Measurements from ENCODE around the gene CENPO. TPM values are rescaled to one million over a fixed set of nuclear protein-coding genes. Genes with fewer than 3 reads are reported as not detected.

CENPO gene, protein sequence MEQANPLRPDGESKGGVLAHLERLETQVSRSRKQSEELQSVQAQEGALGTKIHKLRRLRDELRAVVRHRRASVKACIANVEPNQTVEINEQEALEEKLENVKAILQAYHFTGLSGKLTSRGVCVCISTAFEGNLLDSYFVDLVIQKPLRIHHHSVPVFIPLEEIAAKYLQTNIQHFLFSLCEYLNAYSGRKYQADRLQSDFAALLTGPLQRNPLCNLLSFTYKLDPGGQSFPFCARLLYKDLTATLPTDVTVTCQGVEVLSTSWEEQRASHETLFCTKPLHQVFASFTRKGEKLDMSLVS
- 1 to 10 TPM; 4.6 to 6.1 TPM for total RNA-seq
- polyA plus RNA-seq = 1 to 10 TPM; 1.6 to 2.5 TPM

DNA sequence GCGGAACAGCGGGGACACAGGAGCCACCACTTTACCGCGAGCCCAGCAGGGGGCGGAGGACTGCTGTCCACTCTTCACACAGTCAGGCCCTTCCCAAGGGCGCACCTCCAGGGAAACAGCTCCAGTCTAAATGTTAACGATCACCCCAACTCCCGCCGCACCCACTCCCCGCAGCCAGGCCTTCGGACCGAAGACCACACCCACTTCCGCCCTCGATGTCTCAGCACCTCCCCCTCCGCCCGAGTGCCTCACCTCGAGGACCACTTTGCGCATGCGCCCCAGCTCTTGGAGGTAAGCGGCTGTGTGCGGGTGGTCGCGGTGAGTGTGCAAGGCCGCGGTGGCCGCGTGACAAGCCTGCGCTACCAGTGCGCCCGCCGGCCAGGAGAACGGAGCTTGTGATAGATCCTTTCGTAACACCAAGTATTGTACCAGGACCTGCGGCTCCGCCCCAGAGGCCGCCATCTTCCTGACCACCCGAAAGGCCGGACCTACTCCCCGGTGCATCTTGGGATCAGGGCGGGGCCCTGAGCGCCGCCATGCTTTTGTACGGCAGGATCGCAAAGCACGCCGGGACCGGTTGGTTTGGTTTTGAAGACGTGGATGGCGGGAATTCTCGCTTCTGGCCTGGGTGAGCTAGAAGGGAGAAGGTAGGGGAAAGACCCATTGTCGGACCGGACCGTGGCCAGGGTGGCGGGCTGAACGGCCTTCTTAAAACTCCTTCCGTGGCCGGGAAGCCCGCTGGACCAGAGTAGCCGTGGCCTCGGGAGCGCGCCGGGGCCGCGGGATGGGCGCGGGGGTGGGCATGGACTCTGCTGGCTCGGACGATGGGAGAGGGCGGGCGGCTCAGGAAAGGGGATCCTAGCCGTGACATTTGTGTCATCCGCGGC lies at the start of gene CENPO, which contains the start of gene PTRHD1:
Gene CENPO (plus strand): TSS at position 552 of the 887 bp plus-strand sequence. CDS start 495 bp downstream, outside the sequence.
Gene PTRHD1 (minus strand): TSS at position 518 of the 887 bp plus-strand sequence. CDS start 14 bp downstream, at position 504.
- POLR2A ChIA-PET (ENCODE audit: partially characterized antibody) = interaction anchor here (0.7 to 2.0 kb wide), 23 partner anchors 9 to 1553 kb away, joined by 3 to 20 read pairs (median 4); partner anchors contain the start of genes ITSN2, NCOA1, SELENOI and WDCP
- CTCF ChIA-PET (ENCODE audit: partially characterized antibody) = interaction anchor here (1.0 to 2.0 kb wide), 5 partner anchors 12 to 180 kb away, joined by 3 to 8 read pairs (median 4); no protein-coding TSS in a partner anchor
- peaks cover 10 to 25% (median 17%) of the 10 kb centered on the region in 4 donors for H3K4me1 Mint-ChIP-seq

DNA sequence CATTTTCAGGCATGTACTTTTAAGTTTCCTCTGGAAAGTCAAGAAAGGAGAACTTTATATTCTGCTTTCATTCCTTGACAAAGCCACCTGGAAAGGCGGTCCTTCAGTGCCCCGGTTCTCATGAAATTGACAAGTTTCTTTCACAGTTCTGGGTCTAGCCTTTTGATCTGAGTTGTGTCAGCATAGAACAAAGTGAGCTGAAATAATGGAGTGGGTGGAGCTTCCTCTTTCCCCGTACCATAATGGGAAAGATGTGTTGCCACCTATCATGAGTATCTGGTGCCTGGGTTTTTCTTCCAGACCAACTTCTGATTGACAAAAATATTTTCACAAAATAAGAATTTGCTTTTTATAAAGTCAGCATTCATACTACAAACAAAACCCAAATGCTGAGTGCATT lies 49.3 kb upstream of the CENPO start:
- no peak overlapping the region for H3K27ac Mint-ChIP-seq
- Histone ChIP-seq H3K9me3 (ENCODE audit: control insufficient read depth in 1 of 2, low read length in 2 of 2) (no peaks in the 10 kb centered on the region), H3K27ac (ENCODE audit: low read depth, low read length) (no peak overlapping the region), H3K36me3 (ENCODE audit: insufficient read depth, low read length) (peaks cover 5% of the 10 kb centered on the region), H3K27me3 (ENCODE audit: insufficient read depth, low read length) (no peaks in the 10 kb centered on the region), H3K4me1 (ENCODE audit: insufficient read depth, low read length) (peaks cover 4% of the 10 kb centered on the region), H3K4me3 (ENCODE audit: low read length in 2 of 2) (no peak overlapping the region)
- H3K4me1 Mint-ChIP-seq = peaks cover 6 to 10% (median 8%) of the 10 kb centered on the region in 4 donors
- intact Hi-C loops (cut with micrococcal nuclease) = no loop called here
- ChIA-PET POLR2A (ENCODE audit: partially characterized antibody) (no interaction called here), CTCF (ENCODE audit: partially characterized antibody) (no interaction called here)
- no peaks in the 10 kb centered on the region for H3K9me3 Mint-ChIP-seq
- no peaks in the 10 kb centered on the region for H3K27me3 Mint-ChIP-seq
- no peak for DNase-seq
- H3K4me3 Mint-ChIP-seq = no peak overlapping the region
- peaks cover 32 to 45% of the 10 kb centered on the region in 2 donors for H3K36me3 Mint-ChIP-seq

More for the DNA sequence above, at the start of gene CENPO, which contains the start of gene PTRHD1:
- peak within 1 kb of the TSS; percentile 94 to 99 (median 96) for H3K4me3 Mint-ChIP-seq
- peak within 1 kb of the TSS; percentile 93 for H3K27ac ChIP-seq (ENCODE audit: low read depth, low read length)
- H3K27me3 Mint-ChIP-seq = no peaks in the 10 kb centered on the region
- H3K4me3 ChIP-seq (ENCODE audit: low read length in 2 of 2) = peak within 1 kb of the TSS; percentile 85 to 97
- H3K27me3 ChIP-seq (ENCODE audit: insufficient read depth, low read length) = no peaks in the 10 kb centered on the region
- H3K36me3 ChIP-seq (ENCODE audit: insufficient read depth, low read length) = no peaks in the 10 kb centered on the region
- intact Hi-C loops (cut with micrococcal nuclease) = loop anchor here (1.0 to 5.0 kb wide), 5 partner anchors 128 to 716 kb away; partner anchors contain the start of genes ADCY3, DNAJC27, ITSN2 and NCOA1
- H3K36me3 Mint-ChIP-seq = peaks cover 8 to 12% of the 10 kb centered on the region in 2 donors
- peak; percentile 96 to 98 (median 97) for DNase-seq
- no peaks in the 10 kb centered on the region for H3K9me3 Mint-ChIP-seq
- H3K9me3 ChIP-seq (ENCODE audit: control insufficient read depth in 1 of 2, low read length in 2 of 2) = no peaks in the 10 kb centered on the region
- H3K27ac Mint-ChIP-seq = peak within 1 kb of the TSS; percentile 98 to 100 (median 99)
- H3K4me1 ChIP-seq (ENCODE audit: insufficient read depth, low read length) = peaks cover 17% of the 10 kb centered on the region

DNA sequence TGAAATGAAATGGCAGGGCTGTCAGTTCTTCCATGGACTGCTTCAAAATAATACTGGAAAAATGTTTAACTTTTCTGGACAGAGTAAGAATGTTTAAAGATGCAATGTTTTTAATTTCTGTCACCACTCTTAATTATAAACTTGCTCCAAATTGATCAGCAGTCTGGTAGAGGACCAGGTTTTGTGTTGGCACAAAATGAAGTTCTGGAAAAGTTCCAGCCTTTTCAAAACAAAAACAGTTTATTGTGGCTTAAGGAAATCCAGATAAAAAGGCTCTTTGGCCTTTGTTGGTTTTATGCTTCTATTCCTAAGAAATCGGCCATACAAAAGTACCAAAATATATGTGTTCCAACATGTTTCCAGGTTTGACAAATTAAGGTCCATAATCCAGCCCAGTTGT lies 48.9 kb upstream of the CENPO start:
- peaks cover 28 to 45% of the 10 kb centered on the region in 2 donors for H3K36me3 Mint-ChIP-seq
- peaks cover 5% of the 10 kb centered on the region for H3K36me3 ChIP-seq (ENCODE audit: insufficient read depth, low read length)
- no peaks in the 10 kb centered on the region for H3K9me3 Mint-ChIP-seq
- H3K4me3 Mint-ChIP-seq = no peak overlapping the region
- no peaks in the 10 kb centered on the region for H3K9me3 ChIP-seq (ENCODE audit: control insufficient read depth in 1 of 2, low read length in 2 of 2)
- H3K4me1 ChIP-seq (ENCODE audit: insufficient read depth, low read length) = peaks cover 4% of the 10 kb centered on the region
- H3K27me3 Mint-ChIP-seq = no peaks in the 10 kb centered on the region
- no peaks in the 10 kb centered on the region for H3K27me3 ChIP-seq (ENCODE audit: insufficient read depth, low read length)
- H3K4me1 Mint-ChIP-seq = peaks cover 6 to 10% (median 8%) of the 10 kb centered on the region in 4 donors
- no peak overlapping the region for H3K27ac ChIP-seq (ENCODE audit: low read depth, low read length)
- no peak for DNase-seq
- intact Hi-C loops (cut with micrococcal nuclease) = no loop called here
- no peak overlapping the region for H3K4me3 ChIP-seq (ENCODE audit: low read length in 2 of 2)
- ChIA-PET POLR2A (ENCODE audit: partially characterized antibody) (no interaction called here), CTCF (ENCODE audit: partially characterized antibody) (no interaction called here)
- no peak overlapping the region for H3K27ac Mint-ChIP-seq

DNA sequence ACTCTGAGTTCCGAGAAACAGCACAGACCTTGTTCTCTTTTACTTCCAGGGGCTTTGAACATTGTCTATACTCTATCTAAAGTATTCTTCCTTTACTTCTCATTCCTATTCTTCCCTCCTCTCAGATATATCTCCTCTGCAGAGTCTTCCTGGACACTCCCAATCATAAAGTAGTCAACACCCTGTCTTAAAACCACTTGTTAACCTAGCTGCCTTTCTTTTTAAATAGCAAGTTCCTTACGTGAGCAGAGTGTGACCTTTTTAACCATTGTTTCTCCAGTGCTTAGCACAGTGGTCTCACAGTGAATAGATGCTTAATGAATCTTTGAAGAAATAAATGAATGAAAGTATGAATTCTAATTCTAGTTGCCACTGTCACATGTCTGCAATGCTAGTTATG lies 47.4 kb upstream of the CENPO start:
- no peaks in the 10 kb centered on the region for H3K27me3 ChIP-seq (ENCODE audit: insufficient read depth, low read length)
- no peak overlapping the region for H3K27ac ChIP-seq (ENCODE audit: low read depth, low read length)
- ChIA-PET CTCF (ENCODE audit: partially characterized antibody) (no interaction called here), POLR2A (ENCODE audit: partially characterized antibody) (no interaction called here)
- intact Hi-C loops (cut with micrococcal nuclease) = no loop called here
- Mint-ChIP-seq H3K9me3 (no peaks in the 10 kb centered on the region), H3K27ac (no peak overlapping the region), H3K4me1 (peaks cover 6 to 11% (median 9%) of the 10 kb centered on the region in 4 donors), H3K27me3 (no peaks in the 10 kb centered on the region), H3K4me3 (no peak overlapping the region), H3K36me3 (peaks cover 32 to 49% of the 10 kb centered on the region in 2 donors)
- DNase-seq = no peak
- H3K4me1 ChIP-seq (ENCODE audit: insufficient read depth, low read length) = peaks cover 4% of the 10 kb centered on the region
- no peak overlapping the region for H3K4me3 ChIP-seq (ENCODE audit: low read length in 2 of 2)
- H3K36me3 ChIP-seq (ENCODE audit: insufficient read depth, low read length) = peaks cover 5% of the 10 kb centered on the region
- no peaks in the 10 kb centered on the region for H3K9me3 ChIP-seq (ENCODE audit: control insufficient read depth in 1 of 2, low read length in 2 of 2)

DNA sequence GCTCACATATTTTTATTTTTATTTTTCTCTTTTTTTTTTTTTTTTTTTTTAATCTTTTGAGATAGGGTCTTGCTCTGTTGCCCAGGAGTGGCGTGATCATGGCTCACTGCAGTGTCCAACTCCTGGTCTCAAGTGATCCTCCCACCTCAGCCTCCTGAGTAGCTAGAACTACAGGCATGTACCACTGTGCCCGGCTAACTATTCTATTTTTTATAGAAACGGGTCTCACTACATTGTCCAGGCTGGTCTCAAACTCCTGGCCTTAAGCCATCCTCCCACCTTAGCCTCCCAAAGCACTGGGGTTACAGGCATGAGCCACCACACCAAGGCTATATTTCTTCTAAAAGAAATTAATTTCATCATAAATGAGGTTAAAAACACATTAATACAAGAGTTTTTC lies 45.9 kb upstream of the CENPO start:
- Mint-ChIP-seq H3K36me3 (peaks cover 25 to 40% of the 10 kb centered on the region in 2 donors), H3K27ac (no peak overlapping the region), H3K4me3 (no peak overlapping the region), H3K27me3 (no peaks in the 10 kb centered on the region), H3K4me1 (peaks cover 4 to 10% (median 7%) of the 10 kb centered on the region in 4 donors), H3K9me3 (no peaks in the 10 kb centered on the region)
- no peak for DNase-seq
- ChIA-PET POLR2A (ENCODE audit: partially characterized antibody) (no interaction called here), CTCF (ENCODE audit: partially characterized antibody) (no interaction called here)
- Histone ChIP-seq H3K4me1 (ENCODE audit: insufficient read depth, low read length) (peaks cover 4% of the 10 kb centered on the region), H3K9me3 (ENCODE audit: control insufficient read depth in 1 of 2, low read length in 2 of 2) (no peaks in the 10 kb centered on the region), H3K27me3 (ENCODE audit: insufficient read depth, low read length) (no peaks in the 10 kb centered on the region), H3K4me3 (ENCODE audit: low read length in 2 of 2) (no peak overlapping the region), H3K36me3 (ENCODE audit: insufficient read depth, low read length) (peaks cover 5% of the 10 kb centered on the region), H3K27ac (ENCODE audit: low read depth, low read length) (no peak overlapping the region)
- intact Hi-C loops (cut with micrococcal nuclease) = no loop called here

DNA sequence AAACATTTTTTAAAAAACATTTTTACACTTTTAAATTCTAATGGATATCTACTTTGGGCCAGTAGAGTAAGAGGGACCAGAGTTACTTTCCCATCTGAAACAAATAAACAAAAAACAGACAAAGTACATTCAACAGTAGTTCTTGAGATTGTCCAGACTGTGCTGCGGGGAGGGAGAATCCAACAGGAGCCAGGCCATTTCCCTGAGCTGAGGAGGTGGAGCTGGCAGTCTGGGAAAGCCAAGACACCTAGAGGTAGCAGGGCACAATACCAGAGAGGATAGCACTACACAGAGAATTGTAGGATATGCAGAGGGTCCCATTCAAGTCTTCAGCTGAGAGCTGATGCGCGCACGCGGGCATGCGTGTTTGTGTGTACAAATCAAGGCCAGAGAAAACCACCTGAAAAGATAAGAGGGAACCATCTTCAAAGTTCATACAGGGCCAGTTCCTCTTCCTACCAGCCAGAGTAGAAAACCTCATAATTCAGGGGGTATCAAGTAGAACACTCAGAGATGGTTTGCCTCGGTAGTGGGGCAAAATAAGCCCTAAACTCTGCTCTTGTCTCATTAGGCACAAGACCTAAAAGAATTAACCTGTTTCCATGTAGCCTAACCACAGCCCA lies 44.0 kb upstream of the CENPO start:
- H3K9me3 Mint-ChIP-seq = no peaks in the 10 kb centered on the region
- Histone ChIP-seq H3K9me3 (ENCODE audit: control insufficient read depth in 1 of 2, low read length in 2 of 2) (no peaks in the 10 kb centered on the region), H3K27ac (ENCODE audit: low read depth, low read length) (no peak overlapping the region), H3K4me1 (ENCODE audit: insufficient read depth, low read length) (peaks cover under 1% of the 10 kb centered on the region), H3K4me3 (ENCODE audit: low read length in 2 of 2) (no peak overlapping the region), H3K36me3 (ENCODE audit: insufficient read depth, low read length) (peaks cover 10% of the 10 kb centered on the region), H3K27me3 (ENCODE audit: insufficient read depth, low read length) (no peaks in the 10 kb centered on the region)
- ChIA-PET POLR2A (ENCODE audit: partially characterized antibody) (no interaction called here), CTCF (ENCODE audit: partially characterized antibody) (no interaction called here)
- H3K4me3 Mint-ChIP-seq = no peak overlapping the region
- intact Hi-C loops (cut with micrococcal nuclease) = no loop called here
- DNase-seq = no peak
- H3K36me3 Mint-ChIP-seq = peaks cover 16 to 25% of the 10 kb centered on the region in 2 donors
- no peaks in the 10 kb centered on the region for H3K27me3 Mint-ChIP-seq
- peaks cover 0 to 4% (median 0%) of the 10 kb centered on the region in 4 donors for H3K4me1 Mint-ChIP-seq
- H3K27ac Mint-ChIP-seq = peak overlapping the region in 2 of 7 donors; percentile 61 to 79
